Endothelial cell of umbilical vein (primary cell): Measurements from ENCODE around the gene OSBPL8. TPM values are rescaled to one million over a fixed set of nuclear protein-coding genes. Genes with fewer than 3 reads are reported as not detected.

Experiments
- BruUV-seq: library from RNA; stranded (reverse); fragments of 400-500 nt; replicated peaks from 2 replicates; lab custom pipeline; 2021; lab: Mats Ljungman, UMichigan
- CTCF ChIA-PET: fragments of 300-600, 350-600 bp; sonication (Branson Sonifier 250); formaldehyde crosslinking; loops from one replicate; lab custom pipeline; 2021; ENCODE audit warnings: antibody characterized with exemption, inconsistent platforms; lab: Charles Lee
- POLR2A ChIA-PET: fragments of 300-600, 350-600 bp; sonication (Branson Sonifier 250); formaldehyde crosslinking; loops from one replicate; lab custom pipeline; 2021; ENCODE audit warnings: antibody characterized with exemption, inconsistent platforms; lab: Charles Lee
- DNase-seq: peaks from one replicate; pipeline ENCODE4 v3.0.0-alpha.2; 2011; ENCODE audit warnings: low read depth, low spot score
- FAIRE-seq: peaks from 2 replicates; lab custom pipeline; 2011; peaks lifted over from hg19 to GRCh38; lab: Jason Lieb, UNC
- H2AFZ ChIP-seq: 2 replicates; pipeline ENCODE4 v1.6.0; 2012; ENCODE audit warnings: low read depth, low read length, control low read depth, inconsistent platforms
- H3K27ac ChIP-seq: 2 replicates; pipeline ENCODE4 v1.5.1; 2011; ENCODE audit warnings: low read depth, mild to moderate bottlenecking, control low read depth, low read length, moderate library complexity; ENCODE audit not compliant: insufficient read depth
- H3K27me3 ChIP-seq, 2 experiments: 2 replicates each; pipeline versions ENCODE4 v1.6.0 to v1.6.1; 2011; ENCODE audit warnings: low read length in 2 of 2, mixed read lengths in 1 of 2; ENCODE audit not compliant: control insufficient read depth in 2 of 2, insufficient read depth in 2 of 2
- H3K36me3 ChIP-seq, 2 experiments: 2 replicates in 1 of 2; 3 replicates in 1 of 2; pipeline ENCODE4 v1.5.1; 2011; ENCODE audit warnings: low read length in 2 of 2, mild to moderate bottlenecking in 1 of 2, moderate library complexity in 1 of 2; ENCODE audit not compliant: control insufficient read depth in 2 of 2, insufficient read depth in 2 of 2; ENCODE audit errors: extremely low read depth in 1 of 2
- H3K4me1 ChIP-seq: 3 replicates; pipeline ENCODE4 v1.5.1; 2011; ENCODE audit warnings: mild to moderate bottlenecking, low read length; ENCODE audit not compliant: control insufficient read depth, insufficient read depth; ENCODE audit errors: extremely low read depth
- H3K4me2 ChIP-seq: 2 replicates; pipeline ENCODE4 v1.6.1; 2011; ENCODE audit warnings: low read length, control low read depth, mixed read lengths; ENCODE audit not compliant: insufficient read depth
- H3K4me3 ChIP-seq, 3 experiments: fragments of 200-600 bp in 1 of 3; sonication (generic), shearing (Covaris generic) in 1 of 3; replicated peaks in 1 of 3; 2 replicates each; pipeline ENCODE4 v1.5.1; 2011 to 2016; ENCODE audit warnings: control low read depth in 3 of 3, low read length in 3 of 3, mild to moderate bottlenecking in 2 of 3, inconsistent platforms in 1 of 3, low read depth in 1 of 3, moderate library complexity in 1 of 3; ENCODE audit not compliant: insufficient read depth in 1 of 3
- H3K79me2 ChIP-seq: 2 replicates; pipeline ENCODE4 v1.6.0; 2012; ENCODE audit warnings: low read length, inconsistent platforms; ENCODE audit not compliant: control insufficient read depth, insufficient read depth
- H3K9ac ChIP-seq: replicated peaks from 2 replicates; pipeline ENCODE3; 2011; ENCODE audit warnings: low read length, control low read depth; ENCODE audit not compliant: insufficient read depth; ENCODE audit errors: extremely low read depth
- H3K9me1 ChIP-seq: replicated peaks from 3 replicates; pipeline ENCODE4 v1.6.0; 2011; ENCODE audit warnings: mild to moderate bottlenecking, low read length; ENCODE audit not compliant: control insufficient read depth, insufficient read depth; ENCODE audit errors: extremely low read depth
- H3K9me3 ChIP-seq: replicated peaks from 2 replicates; pipeline ENCODE4 v1.5.1; 2012; ENCODE audit warnings: low read length, inconsistent platforms; ENCODE audit not compliant: control insufficient read depth, insufficient read depth
- H4K20me1 ChIP-seq: replicated peaks from 2 replicates; pipeline ENCODE3; 2011; ENCODE audit warnings: mild to moderate bottlenecking, low read length; ENCODE audit not compliant: control insufficient read depth, insufficient read depth; ENCODE audit errors: extremely low read depth
- EZH2 ChIP-seq: IDR thresholded peaks from 2 replicates; pipeline ENCODE4 v1.6.1; 2012; ENCODE audit warnings: borderline replicate concordance, low read depth, mild to moderate bottlenecking, moderate library complexity, low read length, inconsistent platforms; ENCODE audit not compliant: severe bottlenecking
- FOS ChIP-seq: IDR thresholded peaks from 2 replicates; pipeline ENCODE4 v1.6.1; 2011; ENCODE audit warnings: mild to moderate bottlenecking, low read length, moderate library complexity, borderline replicate concordance; ENCODE audit not compliant: insufficient read depth
- GATA2 ChIP-seq: IDR thresholded peaks from 2 replicates; pipeline ENCODE4 v1.7.0; 2011; ENCODE audit warnings: low read depth, mild to moderate bottlenecking, moderate library complexity, mixed read lengths, low read length; ENCODE audit not compliant: insufficient read length, insufficient read depth
- JUN ChIP-seq: IDR thresholded peaks from 2 replicates; pipeline ENCODE4 v1.6.1; 2011; ENCODE audit warnings: borderline replicate concordance, low read depth; ENCODE audit not compliant: insufficient read length, insufficient read depth
- MYC ChIP-seq: IDR thresholded peaks from one replicate; pipeline ENCODE4 v1.6.1; 2011; ENCODE audit warnings: mild to moderate bottlenecking, low read depth, low read length
- POLR2A ChIP-seq: IDR thresholded peaks from 2 replicates; pipeline ENCODE4 v1.6.1; 2012; ENCODE audit warnings: low read depth, mild to moderate bottlenecking, control low read depth, low read length
- POLR2AphosphoS5 ChIP-seq: IDR thresholded peaks from 2 replicates; pipeline ENCODE4 v1.6.1; 2012; ENCODE audit warnings: low read depth, mild to moderate bottlenecking, control low read depth, low read length, moderate library complexity; ENCODE audit not compliant: insufficient read depth
- dilution Hi-C: fragments of 300-500 bp; cut with MboI; formaldehyde crosslinking; loops from one replicate; pipeline ENCODE4 v1.15.0; 2019; ENCODE audit warnings: low sequenced_read_pairs; ENCODE audit not compliant: extremely low pct_ligation_motif_present
- intact Hi-C: fragments of 100-400 bp; cut with micrococcal nuclease; formaldehyde crosslinking; loops from one replicate; pipeline ENCODE4 v1.10.0; 2022
- polyA plus RNA-seq, 4 experiments: library from polyadenylated mRNA; depleted of rRNA in 3 of 4; stranded (reverse) in 3 of 4; unstranded in 1 of 4; fragments of >200 nt; gene quantifications; 2 replicates each; pipeline versions ENCODE4 v1.2.1 to v1.2.3, GENCODE V29; 2011 to 2012; ENCODE audit warnings: missing spikeins in 1 of 4
- total RNA-seq: library from RNA; stranded (reverse); gene quantifications from 2 replicates; pipeline ENCODE4 v1.2.3, GENCODE V29; 2021
- TF ChIP-seq, protein P1 (sequence below): IDR thresholded peaks from 2 replicates; pipeline ENCODE4 v1.6.1; 2011; ENCODE audit not compliant: insufficient read depth, insufficient read length
- TF ChIP-seq, protein P2 (sequence below), 2 donors: IDR thresholded peaks; 1 replicate in 1 of 2; 2 replicates in 1 of 2; pipeline ENCODE4 v1.5.1; 2011; ENCODE audit warnings: low read length in 2 of 2, mild to moderate bottlenecking in 2 of 2, moderate library complexity in 2 of 2, control low read depth in 1 of 2, inconsistent platforms in 1 of 2, low read depth in 1 of 2; ENCODE audit not compliant: insufficient read depth in 1 of 2; ENCODE audit errors: extremely low read depth in 1 of 2

OSBPL8 gene
- total and polyA plus RNA-seq, 2 donors (not counting 3 experiments of a cell fraction or from before 2014, with no cell fraction given) = 10.3 to 47.6 TPM

DNA sequence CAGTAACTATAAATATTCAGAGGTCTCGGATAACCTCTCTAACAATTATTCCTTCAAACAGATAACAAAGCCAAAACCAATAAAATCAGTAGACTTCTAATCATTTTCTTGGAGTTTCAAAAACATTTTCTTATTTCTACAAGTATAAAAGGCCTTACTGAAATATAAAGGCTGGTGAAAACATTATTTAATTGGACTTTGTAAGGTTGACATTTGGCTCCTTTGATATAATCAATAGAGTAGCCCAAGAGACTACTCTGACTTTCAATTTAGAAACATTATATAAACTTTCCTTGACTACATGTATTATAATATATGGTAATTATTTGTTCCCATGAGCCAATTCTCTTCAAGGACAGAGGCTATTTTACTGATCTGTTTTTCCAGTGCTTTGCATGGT is 68.3 kb downstream of the OSBPL8 start:
- dilution Hi-C loops = no loop called here
- Histone ChIP-seq H3K27ac (no peak overlapping the region), H4K20me1 (no peaks in the 10 kb centered on the region), H3K4me2 (no peak overlapping the region), H3K36me3 (no peaks in the 10 kb centered on the region), H3K4me3 (no peak overlapping the region), H3K9ac (no peak overlapping the region), H3K4me1 (no peaks in the 10 kb centered on the region), H3K9me3 (no peaks in the 10 kb centered on the region), H3K27me3 (no peaks in the 10 kb centered on the region), H3K9me1 (no peaks in the 10 kb centered on the region), H3K79me2 (no peaks in the 10 kb centered on the region), H2AFZ (no peak overlapping the region)
- intact Hi-C loops = no loop called here
- TF ChIP-seq GATA2 (no peak), EZH2 (no peak), POLR2AphosphoS5 (no peak), JUN (no peak), MYC (no peak), FOS (no peak), POLR2A (no peak)
- TF ChIP-seq, protein P1, sequence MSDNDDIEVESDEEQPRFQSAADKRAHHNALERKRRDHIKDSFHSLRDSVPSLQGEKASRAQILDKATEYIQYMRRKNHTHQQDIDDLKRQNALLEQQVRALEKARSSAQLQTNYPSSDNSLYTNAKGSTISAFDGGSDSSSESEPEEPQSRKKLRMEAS = no peak
- TF ChIP-seq, protein P2, sequence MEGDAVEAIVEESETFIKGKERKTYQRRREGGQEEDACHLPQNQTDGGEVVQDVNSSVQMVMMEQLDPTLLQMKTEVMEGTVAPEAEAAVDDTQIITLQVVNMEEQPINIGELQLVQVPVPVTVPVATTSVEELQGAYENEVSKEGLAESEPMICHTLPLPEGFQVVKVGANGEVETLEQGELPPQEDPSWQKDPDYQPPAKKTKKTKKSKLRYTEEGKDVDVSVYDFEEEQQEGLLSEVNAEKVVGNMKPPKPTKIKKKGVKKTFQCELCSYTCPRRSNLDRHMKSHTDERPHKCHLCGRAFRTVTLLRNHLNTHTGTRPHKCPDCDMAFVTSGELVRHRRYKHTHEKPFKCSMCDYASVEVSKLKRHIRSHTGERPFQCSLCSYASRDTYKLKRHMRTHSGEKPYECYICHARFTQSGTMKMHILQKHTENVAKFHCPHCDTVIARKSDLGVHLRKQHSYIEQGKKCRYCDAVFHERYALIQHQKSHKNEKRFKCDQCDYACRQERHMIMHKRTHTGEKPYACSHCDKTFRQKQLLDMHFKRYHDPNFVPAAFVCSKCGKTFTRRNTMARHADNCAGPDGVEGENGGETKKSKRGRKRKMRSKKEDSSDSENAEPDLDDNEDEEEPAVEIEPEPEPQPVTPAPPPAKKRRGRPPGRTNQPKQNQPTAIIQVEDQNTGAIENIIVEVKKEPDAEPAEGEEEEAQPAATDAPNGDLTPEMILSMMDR (IDR thresholded peaks at IDR 0.05; ENCODE audit: extremely low read depth in 1 of 2, insufficient read depth in 1 of 2, low read depth in 1 of 2, low read length in 2 of 2) = no peak
- FAIRE-seq = no peak
- no TSS peak for BruUV-seq
- DNase-seq = no peak
- ChIA-PET CTCF (no interaction called here), POLR2A (no interaction called here)
